ENCODE data around the gene ME3.
"Not testable (repeated sequence)": the region's sequence is repeated elsewhere in the genome, so short reads cannot be mapped to it uniquely, and the experiment has no call there.

Gene ME3

GRCh38 chr11:86444981-86445380, 227.4 kb downstream of the ME3 start:
- in situ Hi-C loops (cut with MboI; ENCODE audit: low sequenced_read_pairs), result no loop called here

GRCh38 chr11:86443415-86443814, 229.0 kb downstream of the ME3 start:
- in situ Hi-C loops (cut with MboI; ENCODE audit: low sequenced_read_pairs), result no loop called here

GRCh38 chr11:86442827-86443226, 229.6 kb downstream of the ME3 start:
- in situ Hi-C loops (cut with MboI; ENCODE audit: low sequenced_read_pairs), result no loop called here

GRCh38 chr11:86442420-86442819, 230.0 kb downstream of the ME3 start:
- in situ Hi-C loops (cut with MboI; ENCODE audit: low sequenced_read_pairs), result no loop called here

- in situ Hi-C loops (cut with MboI; ENCODE audit: low sequenced_read_pairs), result no loop called here
These were observed 231.6 kb downstream of the ME3 start for GRCh38 chr11:86440843-86441242.

GRCh38 chr11:86440305-86440716, 232.1 kb downstream of the ME3 start:
- in situ Hi-C loops (cut with MboI; ENCODE audit: low sequenced_read_pairs), result no loop called here

GRCh38 chr11:86438685-86439084, 233.7 kb downstream of the ME3 start:
- in situ Hi-C loops (cut with MboI; ENCODE audit: low sequenced_read_pairs), result no loop called here

GRCh38 chr11:86435711-86436110, 236.7 kb downstream of the ME3 start:
- in situ Hi-C loops (cut with MboI; ENCODE audit: low sequenced_read_pairs), result no loop called here

- in situ Hi-C loops (cut with MboI; ENCODE audit: low sequenced_read_pairs), result not testable (repeated sequence)
These were observed 238.9 kb downstream of the ME3 start for GRCh38 chr11:86433361-86434095.

- in situ Hi-C loops (cut with MboI; ENCODE audit: low sequenced_read_pairs), result no loop called here
These were observed 241.2 kb downstream of the ME3 start for GRCh38 chr11:86431258-86431657.

GRCh38 chr11:86427441-86427840, 245.0 kb downstream of the ME3 start:
- in situ Hi-C loops (cut with MboI; ENCODE audit: low sequenced_read_pairs), result no loop called here

GRCh38 chr11:86423488-86423887, 248.9 kb downstream of the ME3 start:
- in situ Hi-C loops (cut with MboI; ENCODE audit: low sequenced_read_pairs), result not testable (repeated sequence)

GRCh38 chr11:86422371-86422770, 250.0 kb downstream of the ME3 start:
- in situ Hi-C loops (cut with MboI; ENCODE audit: low sequenced_read_pairs), result no loop called here

- in situ Hi-C loops (cut with MboI; ENCODE audit: low sequenced_read_pairs), result no loop called here
These were observed 250.5 kb downstream of the ME3 start for GRCh38 chr11:86421946-86422345.

- in situ Hi-C loops (cut with MboI; ENCODE audit: low sequenced_read_pairs), result no loop called here
These were observed 253.5 kb downstream of the ME3 start for GRCh38 chr11:86418917-86419316.

GRCh38 chr11:86418513-86418912, 253.9 kb downstream of the ME3 start:
- in situ Hi-C loops (cut with MboI; ENCODE audit: low sequenced_read_pairs), result no loop called here

GRCh38 chr11:86418106-86418505, 254.3 kb downstream of the ME3 start:
- in situ Hi-C loops (cut with MboI; ENCODE audit: low sequenced_read_pairs), result no loop called here

GRCh38 chr11:86416951-86417350, 255.5 kb downstream of the ME3 start:
- in situ Hi-C loops (cut with MboI; ENCODE audit: low sequenced_read_pairs), result not testable (repeated sequence)

- in situ Hi-C loops (cut with MboI; ENCODE audit: low sequenced_read_pairs), result no loop called here
These were observed 255.9 kb downstream of the ME3 start for GRCh38 chr11:86416494-86416893.

- in situ Hi-C loops (cut with MboI; ENCODE audit: low sequenced_read_pairs), result no loop called here
These were observed 257.4 kb downstream of the ME3 start for GRCh38 chr11:86415026-86415425.

- in situ Hi-C loops (cut with MboI; ENCODE audit: low sequenced_read_pairs), result no loop called here
These were observed 258.4 kb downstream of the ME3 start for GRCh38 chr11:86414032-86414431.

- in situ Hi-C loops (cut with MboI; ENCODE audit: low sequenced_read_pairs), result no loop called here
These were observed 263.6 kb downstream of the ME3 start for GRCh38 chr11:86408845-86409244.

GRCh38 chr11:86403458-86403857, 269.0 kb downstream of the ME3 start:
- in situ Hi-C loops (cut with MboI; ENCODE audit: low sequenced_read_pairs), result no loop called here
